GM12875 (cell line): ENCODE results near the gene PLXNA4.

Source experiments
- H3K4me3 ChIP-seq: one replicate; pipeline ENCODE4 v1.5.1; 2011; ENCODE audit warnings: low read depth, low read length, control low read depth
- CTCF ChIP-seq: IDR thresholded peaks from 2 replicates; pipeline ENCODE4 v1.5.1; 2011; ENCODE audit warnings: low read depth, mild to moderate bottlenecking, control low read depth, inconsistent platforms, low read length, moderate library complexity, borderline replicate concordance; ENCODE audit not compliant: insufficient read depth

Gene PLXNA4

GRCh38 chr7:132546366-132547127 lies 29.7 kb downstream of the PLXNA4 start:
- TF ChIP-seq CTCF = no peak
- H3K4me3 ChIP-seq = no peak overlapping the region

DNA sequence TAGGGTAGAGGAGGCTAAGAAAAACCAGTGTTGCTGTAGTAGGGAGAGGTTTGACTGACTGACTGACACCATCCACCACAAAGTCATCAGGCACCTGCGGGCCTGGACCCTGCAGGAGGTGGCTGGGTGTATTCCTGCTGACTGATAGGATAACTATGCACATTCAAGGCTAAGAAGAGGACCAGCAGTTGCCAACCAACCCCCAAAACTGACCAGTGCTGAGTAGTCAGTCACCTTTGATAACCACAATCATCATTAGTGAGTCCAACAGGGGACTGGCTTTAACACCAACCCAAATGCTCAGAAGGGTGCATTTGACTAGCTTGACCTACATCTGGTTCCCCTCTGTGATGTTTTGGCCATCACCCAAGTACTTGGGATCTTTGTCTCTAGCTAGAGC lies 30.5 kb downstream of the PLXNA4 start:
- H3K4me3 ChIP-seq = no peak overlapping the region
- TF ChIP-seq CTCF = no peak

DNA sequence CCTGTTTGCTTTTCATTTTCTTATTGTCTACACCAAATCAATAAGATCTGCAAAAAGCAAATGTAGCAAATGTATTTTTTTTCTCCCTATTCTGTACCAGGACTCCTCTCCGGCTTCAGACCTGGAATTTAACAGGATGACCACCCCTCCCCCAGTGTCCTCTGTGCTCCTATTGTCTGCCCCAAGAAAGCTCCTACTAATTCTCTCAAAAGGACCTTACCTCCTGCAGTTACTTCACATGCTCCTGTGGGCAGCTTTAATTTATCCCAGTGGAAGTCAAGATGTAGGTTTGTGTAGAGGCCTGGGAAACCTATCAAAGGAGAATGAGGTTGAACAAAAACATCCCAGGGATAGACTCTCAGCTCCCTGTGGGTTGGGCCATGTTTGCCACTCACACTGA lies 31.3 kb downstream of the PLXNA4 start:
- TF ChIP-seq CTCF = no peak
- H3K4me3 ChIP-seq = no peak overlapping the region

- H3K4me3 ChIP-seq = no peak overlapping the region
- TF ChIP-seq CTCF = no peak
Observed at GRCh38 chr7:132544025-132544424, 32.2 kb downstream of the PLXNA4 start.

GRCh38 chr7:132542895-132543294 lies 33.4 kb downstream of the PLXNA4 start:
- no peak for TF ChIP-seq CTCF
- no peak overlapping the region for H3K4me3 ChIP-seq

- no peak for TF ChIP-seq CTCF
- no peak overlapping the region for H3K4me3 ChIP-seq
Observed at GRCh38 chr7:132541656-132542055, 34.6 kb downstream of the PLXNA4 start.

GRCh38 chr7:132537456-132538145 lies 38.7 kb downstream of the PLXNA4 start:
- no peak overlapping the region for H3K4me3 ChIP-seq
- TF ChIP-seq CTCF = no peak
